NB4 (cell line): Measurements from ENCODE around the gene ADRA2C.

Source experiments
- DNase-seq: peaks from one replicate; pipeline ENCODE4 v3.0.0; 2010; ENCODE audit warnings: low read depth
- H3K4me3 ChIP-seq: one replicate; pipeline ENCODE4 v1.5.1; 2011; ENCODE audit warnings: mild to moderate bottlenecking, low read depth, low read length, moderate library complexity
- CTCF ChIP-seq: IDR thresholded peaks from one replicate; pipeline ENCODE4 v1.5.1; 2012; ENCODE audit warnings: low read depth, low read length
- MAX ChIP-seq: IDR thresholded peaks from 2 replicates; pipeline ENCODE4 v1.6.1; 2011; ENCODE audit warnings: low read depth, low read length
- MYC ChIP-seq: IDR thresholded peaks from 2 replicates; pipeline ENCODE4 v1.6.1; 2011; ENCODE audit warnings: low read depth, low read length
- POLR2A ChIP-seq: IDR thresholded peaks from 2 replicates; pipeline ENCODE4 v1.6.1; 2011; ENCODE audit warnings: mild to moderate bottlenecking; ENCODE audit not compliant: insufficient read length; ENCODE audit errors: extremely low read depth

The ADRA2C gene

GRCh38 chr4:3790006-3790561 lies 23.9 kb downstream of the ADRA2C start:
- no peak for TF ChIP-seq CTCF
- no peak for TF ChIP-seq POLR2A
- peak; percentile 38 for DNase-seq
- H3K4me3 ChIP-seq = no peak overlapping the region

GRCh38 chr4:3791256-3791655 lies 25.1 kb downstream of the ADRA2C start:
- DNase-seq = no peak
- no peak for TF ChIP-seq POLR2A
- TF ChIP-seq CTCF = no peak
- TF ChIP-seq MYC = no peak
- no peak for TF ChIP-seq MAX
- no peak overlapping the region for H3K4me3 ChIP-seq

- DNase-seq = peak; percentile 52
- TF ChIP-seq POLR2A = no peak
- TF ChIP-seq MAX = peak; percentile 57; the same call in 1 of the 2 replicates
- no peak for TF ChIP-seq MYC
- H3K4me3 ChIP-seq = no peak overlapping the region
Observed at GRCh38 chr4:3791910-3792542, 25.8 kb downstream of the ADRA2C start.

GRCh38 chr4:3792813-3793212 lies 26.6 kb downstream of the ADRA2C start:
- H3K4me3 ChIP-seq = no peak overlapping the region
- TF ChIP-seq MAX = no peak; the same call in 1 of the 2 replicates
- peak; percentile 52 for TF ChIP-seq CTCF
- DNase-seq = peak; percentile 40

- no peak for DNase-seq
- no peak overlapping the region for H3K4me3 ChIP-seq
- TF ChIP-seq CTCF (no peak), MAX (no peak), MYC (no peak), POLR2A (no peak)
Observed at GRCh38 chr4:3793545-3793944, 27.4 kb downstream of the ADRA2C start.

- TF ChIP-seq MYC (no peak), CTCF (no peak), MAX (no peak), POLR2A (no peak)
- DNase-seq = no peak
Observed at GRCh38 chr4:3796960-3797359, 30.8 kb downstream of the ADRA2C start.

More at GRCh38 chr4:3796960-3797359, 30.8 kb downstream of the ADRA2C start:
- H3K4me3 ChIP-seq = no peak overlapping the region
